K562 (cell line): ENCODE results near the gene IRAG1. TPM values are rescaled to one million over a fixed set of nuclear protein-coding genes. Genes with fewer than 3 reads are reported as not detected.

Source experiments
- BRCA1 ChIP-seq, 2 experiments: fragments of 450-650 bp in 1 of 2; sonication (generic) in 1 of 2; formaldehyde crosslinking in 1 of 2; IDR thresholded peaks; 2 replicates each; pipeline versions ENCODE4 v1.5.0 to v1.6.1; 2017 to 2020; ENCODE audit warnings: mild to moderate bottlenecking in 1 of 2, missing genetic modification reagents in 1 of 2
- DLX4 ChIP-seq: fragments of 250-450 bp; sonication (Bioruptor Pico); IDR thresholded peaks from 2 replicates; pipeline ENCODE4 v1.6.1; 2021; ENCODE audit warnings: mild to moderate bottlenecking
- EP400 ChIP-seq: fragments of 450-650 bp; IDR thresholded peaks from 2 replicates; pipeline ENCODE4 v1.6.1; 2017; ENCODE audit warnings: antibody characterized with exemption, mild to moderate bottlenecking, moderate library complexity
- ESRRA ChIP-seq: fragments of 450-650 bp; IDR thresholded peaks from 2 replicates; pipeline ENCODE4 v1.6.1; 2014; ENCODE audit warnings: low read depth, mild to moderate bottlenecking, moderate library complexity, borderline replicate concordance
- ETS2 ChIP-seq: IDR thresholded peaks from 2 replicates; pipeline ENCODE4 v1.6.1; 2016; ENCODE audit warnings: borderline replicate concordance, missing genetic modification characterization, mild to moderate bottlenecking, moderate library complexity, missing compliant biosample characterization; ENCODE audit not compliant: poor library complexity, severe bottlenecking
- ETV1 ChIP-seq: fragments of 450-650 bp; conservative IDR thresholded peaks from 2 replicates; pipeline ENCODE4 v1.6.1; 2016; ENCODE audit warnings: missing genetic modification characterization, control low read depth, low read depth, missing compliant biosample characterization
- FUS ChIP-seq: fragments of 200-400 bp; formaldehyde crosslinking; optimal IDR thresholded peaks from 2 replicates; pipeline ENCODE3; 2017; ENCODE audit warnings: low read depth, low read length
- GABPA ChIP-seq: fragments of 200-800 bp; sonication (Bioruptor generic); conservative IDR thresholded peaks from 2 replicates; pipeline ENCODE4 v1.6.1; 2016; ENCODE audit warnings: low read depth, missing genetic modification characterization, missing compliant biosample characterization
- GTF2E2 ChIP-seq: fragments of 200-800 bp; sonication (Bioruptor generic); IDR thresholded peaks from 2 replicates; pipeline ENCODE4 v1.6.1; 2016; ENCODE audit warnings: missing genetic modification characterization, missing compliant biosample characterization
- KLF10 ChIP-seq: fragments of 250-450 bp; sonication (Bioruptor Pico); IDR thresholded peaks from 2 replicates; pipeline ENCODE4 v1.6.1; 2021; ENCODE audit warnings: matching md5 sums
- LEF1 ChIP-seq: fragments of 450-650 bp; IDR thresholded peaks from 2 replicates; pipeline ENCODE4 v1.6.1; 2016; ENCODE audit warnings: mild to moderate bottlenecking
- MLX ChIP-seq, 2 experiments: fragments of 450-650 bp in 1 of 2; sonication (generic) in 1 of 2; formaldehyde crosslinking; conservative IDR thresholded peaks; 2 replicates each; pipeline versions ENCODE4 v1.4.0 to v1.8.1; 2020 to 2022; ENCODE audit warnings: mild to moderate bottlenecking in 1 of 2, missing genetic modification reagents in 1 of 2
- PHTF2 ChIP-seq: fragments of 250-450 bp; sonication (Bioruptor Pico); IDR thresholded peaks from 2 replicates; pipeline ENCODE4 v1.5.0; 2021; ENCODE audit warnings: mild to moderate bottlenecking
- RFX1 ChIP-seq: fragments of 450-650 bp; IDR thresholded peaks from 2 replicates; pipeline ENCODE4 v1.6.1; 2016; ENCODE audit warnings: mild to moderate bottlenecking, moderate library complexity
- SIRT6 ChIP-seq: IDR thresholded peaks from one replicate; pipeline ENCODE4 v1.6.1; 2012; ENCODE audit warnings: low read depth, mild to moderate bottlenecking, control low read depth, inconsistent platforms, low read length, moderate library complexity
- STAG1 ChIP-seq: sonication (generic); formaldehyde crosslinking; IDR thresholded peaks from 2 replicates; pipeline ENCODE4 v1.5.0; 2020; ENCODE audit warnings: missing genetic modification reagents, borderline replicate concordance
- XRCC3 ChIP-seq: fragments of 450-650 bp; IDR thresholded peaks from 2 replicates; pipeline ENCODE4 v1.6.1; 2017; ENCODE audit warnings: mild to moderate bottlenecking, moderate library complexity
- ZBED1 ChIP-seq: IDR thresholded peaks from 2 replicates; pipeline ENCODE4 v1.6.1; 2014
- ZNF316 ChIP-seq: fragments of 450-650 bp; IDR thresholded peaks from 2 replicates; pipeline ENCODE4 v1.6.1; 2016
- ZNF76 ChIP-seq: fragments of 250-450 bp; sonication (Bioruptor Pico); IDR thresholded peaks from 2 replicates; pipeline ENCODE4 v1.4.0; 2020; ENCODE audit warnings: mild to moderate bottlenecking, moderate library complexity, borderline replicate concordance
- polyA plus RNA-seq, 8 experiments: library from polyadenylated mRNA; depleted of rRNA in 4 of 8; stranded (reverse) in 5 of 8; unstranded in 3 of 8; fragments of >200 nt; fragmentation: Nextera tagmentation in 2 of 8; fragmentation: Illumina TruSeq in 1 of 8; extraction: Ambion mirVana in 2 of 8; extraction: Trizol in 1 of 8; gene quantifications; 2 replicates each; pipeline versions ENCODE4 v1.2.1 to v1.2.3, GENCODE V29; 2011 to 2014; ENCODE audit warnings: inconsistent platforms in 1 of 8, missing spikeins in 1 of 8
- total RNA-seq, 7 experiments: library from RNA; depleted of rRNA in 6 of 7; stranded (reverse); fragments of >200 nt in 6 of 7; fragmentation: Illumina TruSeq in 2 of 7; extraction: Trizol in 2 of 7; gene quantifications; 2 replicates each; pipeline versions ENCODE4 v1.2.1 to v1.2.3, GENCODE V29; 2011 to 2021; ENCODE audit warnings: low replicate concordance in 1 of 7
- TF ChIP-seq, protein P1 (sequence below), 2 experiments: fragments of 450-650 bp; conservative IDR thresholded peaks; 2 replicates each; pipeline ENCODE4 v1.6.1; 2017; ENCODE audit warnings: mild to moderate bottlenecking in 2 of 2, moderate library complexity in 2 of 2
- TF ChIP-seq, protein P2 (sequence below): fragments of 250-450 bp; sonication (Bioruptor Pico); IDR thresholded peaks from 2 replicates; pipeline ENCODE4 v1.8.0; 2022; ENCODE audit warnings: inconsistent platforms
- TF ChIP-seq, protein P3 (sequence below): sonication (generic); IDR thresholded peaks from 2 replicates; pipeline ENCODE4 v1.6.1; 2016

The IRAG1 gene
- total and polyA plus RNA-seq, 9 of the 15 experiments (the other 6 are each of a cell fraction or from before 2014, with no cell fraction given), result 0.01 to 0.22 (median 0.09) TPM; not detected in 1

- TF ChIP-seq, protein P1, sequence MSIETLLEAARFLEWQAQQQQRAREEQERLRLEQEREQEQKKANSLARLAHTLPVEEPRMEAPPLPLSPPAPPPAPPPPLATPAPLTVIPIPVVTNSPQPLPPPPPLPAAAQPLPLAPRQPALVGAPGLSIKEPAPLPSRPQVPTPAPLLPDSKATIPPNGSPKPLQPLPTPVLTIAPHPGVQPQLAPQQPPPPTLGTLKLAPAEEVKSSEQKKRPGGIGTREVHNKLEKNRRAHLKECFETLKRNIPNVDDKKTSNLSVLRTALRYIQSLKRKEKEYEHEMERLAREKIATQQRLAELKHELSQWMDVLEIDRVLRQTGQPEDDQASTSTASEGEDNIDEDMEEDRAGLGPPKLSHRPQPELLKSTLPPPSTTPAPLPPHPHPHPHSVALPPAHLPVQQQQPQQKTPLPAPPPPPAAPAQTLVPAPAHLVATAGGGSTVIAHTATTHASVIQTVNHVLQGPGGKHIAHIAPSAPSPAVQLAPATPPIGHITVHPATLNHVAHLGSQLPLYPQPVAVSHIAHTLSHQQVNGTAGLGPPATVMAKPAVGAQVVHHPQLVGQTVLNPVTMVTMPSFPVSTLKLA (conservative IDR thresholded peaks at IDR 0.05), result peak; percentile 74 to 82
- no peak for TF ChIP-seq BRCA1 (IDR thresholded peaks at IDR 0.05)
- no peak for TF ChIP-seq BRCA1 (CRISPR knock-in tag; IDR thresholded peaks at IDR 0.05)
- no peak for TF ChIP-seq EP400
- TF ChIP-seq MLX (CRISPR knock-in tag; conservative IDR thresholded peaks at IDR 0.05), result no peak
- peak; percentile 91 for TF ChIP-seq LEF1
- 0 out of 2 replicates have a peak, but pooled peaks have one; percentile 17 for TF ChIP-seq ETV1 (tag)
- TF ChIP-seq ZNF316, result no peak
- no peak for TF ChIP-seq ZNF76 (CRISPR knock-in tag)
- TF ChIP-seq ZBED1, result no peak
- no peak; the same call in 1 of the 2 replicates for TF ChIP-seq GTF2E2 (tag)
- TF ChIP-seq FUS, result no peak
- no peak; the same call in 1 of the 2 replicates for TF ChIP-seq GABPA (tag)
- TF ChIP-seq SIRT6, result no peak
- no peak for TF ChIP-seq PHTF2 (CRISPR knock-in tag)
- TF ChIP-seq, protein P2, sequence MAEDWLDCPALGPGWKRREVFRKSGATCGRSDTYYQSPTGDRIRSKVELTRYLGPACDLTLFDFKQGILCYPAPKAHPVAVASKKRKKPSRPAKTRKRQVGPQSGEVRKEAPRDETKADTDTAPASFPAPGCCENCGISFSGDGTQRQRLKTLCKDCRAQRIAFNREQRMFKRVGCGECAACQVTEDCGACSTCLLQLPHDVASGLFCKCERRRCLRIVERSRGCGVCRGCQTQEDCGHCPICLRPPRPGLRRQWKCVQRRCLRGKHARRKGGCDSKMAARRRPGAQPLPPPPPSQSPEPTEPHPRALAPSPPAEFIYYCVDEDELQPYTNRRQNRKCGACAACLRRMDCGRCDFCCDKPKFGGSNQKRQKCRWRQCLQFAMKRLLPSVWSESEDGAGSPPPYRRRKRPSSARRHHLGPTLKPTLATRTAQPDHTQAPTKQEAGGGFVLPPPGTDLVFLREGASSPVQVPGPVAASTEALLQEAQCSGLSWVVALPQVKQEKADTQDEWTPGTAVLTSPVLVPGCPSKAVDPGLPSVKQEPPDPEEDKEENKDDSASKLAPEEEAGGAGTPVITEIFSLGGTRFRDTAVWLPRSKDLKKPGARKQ (CRISPR knock-in tag), result no peak
- TF ChIP-seq, protein P3, sequence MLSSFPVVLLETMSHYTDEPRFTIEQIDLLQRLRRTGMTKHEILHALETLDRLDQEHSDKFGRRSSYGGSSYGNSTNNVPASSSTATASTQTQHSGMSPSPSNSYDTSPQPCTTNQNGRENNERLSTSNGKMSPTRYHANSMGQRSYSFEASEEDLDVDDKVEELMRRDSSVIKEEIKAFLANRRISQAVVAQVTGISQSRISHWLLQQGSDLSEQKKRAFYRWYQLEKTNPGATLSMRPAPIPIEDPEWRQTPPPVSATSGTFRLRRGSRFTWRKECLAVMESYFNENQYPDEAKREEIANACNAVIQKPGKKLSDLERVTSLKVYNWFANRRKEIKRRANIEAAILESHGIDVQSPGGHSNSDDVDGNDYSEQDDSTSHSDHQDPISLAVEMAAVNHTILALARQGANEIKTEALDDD, result peak; percentile 97
- no peak for TF ChIP-seq XRCC3
- no peak for TF ChIP-seq KLF10 (CRISPR knock-in tag)
- TF ChIP-seq DLX4 (CRISPR knock-in tag), result no peak
- TF ChIP-seq STAG1 (CRISPR knock-in tag), result no peak
- no peak for TF ChIP-seq ETS2 (tag)
- no peak for TF ChIP-seq RFX1
- TF ChIP-seq ESRRA, result peak; percentile 43; the same call in 1 of the 2 replicates
These were observed 49.1 kb upstream of the IRAG1 start (continued) for GRCh38 chr11:10742460-10743208.
